ENCODE measurements around the gene CXXC5.
A peak's percentile ranks its signal among the peaks of the same experiment; 100 is the strongest.

The CXXC5 gene

GRCh38 chr5:139651043-139651834 lies 3.1 kb downstream of the CXXC5 start:
- no peak for DNase-seq (ENCODE audit: low spot score)

- DNase-seq (ENCODE audit: low spot score): peak; percentile 77
Measured at GRCh38 chr5:139651853-139652787, 4.0 kb downstream of the CXXC5 start.

DNA sequence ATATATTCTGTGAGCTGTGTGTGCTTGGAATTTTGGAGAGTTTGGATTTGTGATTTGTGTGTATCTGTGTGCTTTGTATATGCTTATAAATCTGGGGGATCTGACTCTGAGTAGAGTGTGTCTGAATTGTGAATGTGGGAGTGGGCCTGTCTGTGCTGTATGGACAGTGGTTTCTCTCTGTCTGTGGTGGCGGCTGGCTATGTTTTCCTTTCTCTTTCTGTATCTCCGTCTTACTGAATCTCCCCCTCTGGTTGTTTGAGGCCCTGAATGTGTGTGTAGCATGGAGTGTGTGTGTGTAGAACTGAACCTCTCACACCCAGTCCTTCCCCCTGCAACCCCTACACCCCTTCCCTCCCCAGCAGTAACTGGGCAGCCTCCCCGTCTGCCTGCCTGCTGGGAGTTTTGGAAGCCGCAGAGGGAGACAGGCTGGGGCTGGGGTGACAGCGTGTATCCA lies 4.7 kb downstream of the CXXC5 start:
- DNase-seq (ENCODE audit: low spot score): no peak

DNA sequence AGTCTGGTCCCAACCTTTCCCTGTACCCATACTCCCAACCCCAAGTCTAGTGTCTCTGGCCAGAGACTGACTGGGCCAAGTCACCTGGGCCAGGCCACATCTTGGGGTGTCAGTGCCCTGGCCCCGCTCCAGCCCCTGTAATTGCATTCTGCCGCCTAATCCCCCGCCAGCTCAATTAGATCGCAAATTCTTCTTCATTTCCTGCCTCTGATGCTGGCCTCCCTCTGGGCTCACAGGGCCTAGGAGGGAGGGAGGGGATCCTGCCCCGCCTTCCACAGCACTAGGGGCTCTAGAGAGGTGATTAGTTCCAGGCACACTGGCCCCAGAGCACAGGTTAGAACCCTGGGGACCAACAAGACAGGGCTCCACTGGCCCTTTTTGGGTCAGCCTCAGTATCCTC lies 5.5 kb downstream of the CXXC5 start:
- no peak for DNase-seq (ENCODE audit: low spot score)

- DNase-seq (ENCODE audit: low spot score): no peak
Measured at GRCh38 chr5:139654464-139654863, 6.3 kb downstream of the CXXC5 start.

DNA sequence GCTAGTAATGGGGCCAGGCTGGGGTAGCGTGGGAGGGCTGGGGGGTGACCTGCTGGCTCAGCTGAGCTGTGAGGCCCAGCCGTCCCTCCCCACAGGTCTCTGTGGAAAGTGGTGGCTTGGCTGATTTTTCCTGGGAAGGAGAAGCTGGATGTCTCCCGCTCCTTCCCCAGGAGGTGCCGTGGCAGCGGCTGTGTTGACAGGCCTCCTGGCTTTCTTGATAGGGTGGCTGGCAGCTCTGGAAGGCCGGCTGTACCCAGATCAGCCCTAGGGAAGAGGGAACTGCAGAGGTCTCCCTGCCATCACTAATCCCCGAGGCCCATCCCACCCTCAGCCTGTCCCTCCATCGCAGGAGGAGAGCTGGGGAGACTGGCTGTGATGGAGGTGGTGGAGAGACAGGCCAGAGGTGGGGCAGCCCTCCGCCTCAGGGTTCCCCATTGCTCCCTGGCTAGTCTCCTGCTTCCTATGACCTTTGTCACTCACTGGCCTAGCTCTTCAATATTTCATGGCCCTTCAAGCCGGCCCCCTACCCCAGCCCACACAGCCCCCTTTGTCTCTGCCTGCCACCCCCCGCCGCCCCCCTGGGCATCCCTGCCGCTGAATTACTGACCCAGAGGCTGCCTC lies 6.8 kb downstream of the CXXC5 start:
- DNase-seq (ENCODE audit: low spot score): no peak

DNA sequence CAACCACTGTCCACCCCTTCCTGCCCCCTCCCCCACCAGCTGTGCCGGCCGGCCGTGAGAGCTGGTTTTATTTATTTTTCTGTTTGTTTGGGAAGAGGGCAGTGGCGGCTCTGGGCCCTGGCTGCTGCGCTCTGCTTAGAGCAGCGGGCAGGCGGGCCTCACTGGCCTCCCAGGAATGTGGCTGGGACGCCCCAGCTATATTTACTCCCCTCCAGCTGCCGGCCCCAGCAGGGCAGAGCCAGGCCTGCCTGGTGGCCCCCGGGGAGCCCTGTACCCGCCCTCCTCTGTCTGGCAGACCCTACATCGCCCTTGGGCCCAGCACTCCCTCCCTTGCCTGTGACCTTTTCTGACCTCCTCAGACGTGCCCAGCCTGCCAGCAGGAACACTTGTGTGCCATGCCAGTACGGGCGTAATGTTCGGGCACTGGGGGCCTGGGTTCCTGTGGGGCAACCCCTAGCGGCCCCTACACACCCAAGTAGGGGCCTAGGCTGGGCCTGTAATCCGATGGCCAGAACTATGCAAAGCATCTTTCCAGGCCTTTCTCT lies 7.7 kb downstream of the CXXC5 start:
- no peak for DNase-seq (ENCODE audit: low spot score)

GRCh38 chr5:139657363-139658321 lies 9.5 kb downstream of the CXXC5 start:
- DNase-seq (ENCODE audit: low spot score): no peak

DNA sequence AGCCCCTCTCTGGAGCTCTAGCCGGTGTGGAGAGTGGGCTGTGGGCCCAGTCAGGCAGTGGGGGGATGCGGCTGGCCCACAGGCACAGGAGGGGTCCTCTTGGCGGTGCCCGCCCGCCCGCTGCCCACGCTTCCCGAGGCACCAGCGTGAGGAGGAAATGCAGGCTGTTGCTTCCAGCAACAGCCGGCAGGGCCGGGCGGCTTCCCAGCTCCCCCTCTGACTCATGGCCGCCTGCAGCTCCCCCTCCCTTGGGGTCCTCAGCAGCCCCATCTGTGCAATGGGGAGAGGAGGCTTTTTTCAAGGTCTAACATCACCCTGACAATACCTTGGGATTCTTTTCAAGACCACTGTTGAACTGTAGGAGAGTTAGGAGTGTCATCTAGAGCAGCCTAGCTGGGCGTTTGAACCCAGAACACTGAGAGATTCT lies 10.4 kb downstream of the CXXC5 start:
- no peak for DNase-seq (ENCODE audit: low spot score)

- no peak for DNase-seq (ENCODE audit: low spot score)
Measured at GRCh38 chr5:139658928-139659667, 10.9 kb downstream of the CXXC5 start.

DNA sequence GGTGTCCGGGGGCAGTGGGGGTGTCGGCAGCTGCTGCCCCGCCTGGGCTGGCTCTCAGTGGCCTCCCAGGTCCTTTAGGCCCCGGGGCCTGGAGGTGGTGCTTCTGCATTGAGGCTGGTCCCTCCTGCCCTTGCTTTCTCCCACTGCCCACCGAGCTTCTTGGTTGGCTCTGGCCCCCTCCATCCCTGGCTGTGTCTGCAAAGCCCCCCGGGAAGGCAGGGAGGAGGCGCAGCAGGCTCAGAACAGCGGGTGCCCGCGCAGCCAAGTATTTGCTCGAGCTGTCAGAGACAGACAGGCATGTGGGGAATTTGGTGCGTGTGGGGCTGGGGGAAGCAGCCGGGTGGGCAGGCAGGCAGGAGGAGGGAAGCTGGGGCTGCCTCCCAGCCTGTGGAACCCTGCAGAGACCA lies 11.5 kb downstream of the CXXC5 start:
- no peak for DNase-seq (ENCODE audit: low spot score)

- DNase-seq (ENCODE audit: low spot score): no peak
Measured at GRCh38 chr5:139660105-139660922, 12.2 kb downstream of the CXXC5 start.

GRCh38 chr5:139660923-139661814 lies 13.0 kb downstream of the CXXC5 start:
- no peak for DNase-seq (ENCODE audit: low spot score)

DNA sequence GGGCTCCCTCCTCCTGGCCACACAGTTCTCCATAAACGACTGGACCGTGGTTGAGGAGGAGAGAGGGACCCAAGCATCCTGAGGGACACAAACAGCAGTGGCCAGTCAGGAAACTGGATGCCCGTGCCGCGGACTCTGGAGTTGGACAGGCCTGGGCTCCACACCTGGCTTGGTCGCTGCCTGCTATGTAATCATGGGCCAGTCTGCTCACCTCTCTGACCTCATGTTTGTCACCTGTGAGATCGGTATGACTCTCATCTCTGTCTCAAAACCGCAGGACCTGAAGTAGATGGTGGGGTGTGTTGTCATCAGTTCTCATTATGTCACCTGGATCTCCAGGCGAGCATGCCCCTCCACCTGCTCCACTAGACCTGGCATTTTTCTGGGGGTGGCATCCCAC lies 14.5 kb downstream of the CXXC5 start:
- DNase-seq (ENCODE audit: low spot score): no peak

DNA sequence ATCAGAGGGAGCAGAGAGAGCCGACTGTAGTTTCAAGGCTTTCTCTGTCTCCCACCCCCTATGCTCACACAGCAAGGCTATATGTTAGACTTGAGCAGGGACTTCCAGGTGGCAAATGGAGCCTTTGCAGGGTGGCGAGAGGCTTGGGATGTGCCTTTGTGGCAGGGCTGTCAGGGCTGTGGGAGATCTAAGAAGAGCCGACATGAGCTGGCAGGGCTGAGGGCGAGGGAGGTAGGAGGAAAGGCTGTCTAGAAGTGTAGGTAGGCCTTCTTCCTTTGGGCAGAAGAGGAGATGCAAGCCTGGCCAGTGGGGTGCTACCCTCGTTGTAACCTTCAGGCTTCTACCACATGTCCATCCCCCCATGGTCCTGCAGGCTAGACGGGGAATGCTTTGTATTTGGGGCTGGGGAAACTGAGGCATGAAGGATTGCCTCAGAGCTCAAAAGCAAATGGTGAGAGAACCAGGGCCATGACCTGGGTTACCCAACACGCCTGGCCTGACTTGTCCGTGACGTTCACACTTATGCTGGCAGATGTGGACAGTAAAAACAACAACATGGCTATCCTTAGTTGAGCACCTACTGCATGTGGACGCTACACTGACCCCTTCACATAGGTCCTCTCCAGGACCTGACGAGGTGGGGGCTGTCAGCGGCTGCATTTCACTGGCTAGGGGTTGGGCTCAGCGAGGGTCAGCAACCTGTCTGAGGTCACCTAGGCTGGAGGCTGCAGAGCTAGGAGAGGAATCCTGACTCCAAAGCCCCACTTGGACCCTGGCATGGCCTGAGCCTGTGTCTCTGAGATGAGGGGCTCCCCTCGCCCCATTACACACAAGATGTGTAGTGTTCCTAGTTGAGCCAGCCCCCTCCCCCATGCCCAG lies 15.3 kb downstream of the CXXC5 start:
- DNase-seq (ENCODE audit: low spot score): no peak

DNA sequence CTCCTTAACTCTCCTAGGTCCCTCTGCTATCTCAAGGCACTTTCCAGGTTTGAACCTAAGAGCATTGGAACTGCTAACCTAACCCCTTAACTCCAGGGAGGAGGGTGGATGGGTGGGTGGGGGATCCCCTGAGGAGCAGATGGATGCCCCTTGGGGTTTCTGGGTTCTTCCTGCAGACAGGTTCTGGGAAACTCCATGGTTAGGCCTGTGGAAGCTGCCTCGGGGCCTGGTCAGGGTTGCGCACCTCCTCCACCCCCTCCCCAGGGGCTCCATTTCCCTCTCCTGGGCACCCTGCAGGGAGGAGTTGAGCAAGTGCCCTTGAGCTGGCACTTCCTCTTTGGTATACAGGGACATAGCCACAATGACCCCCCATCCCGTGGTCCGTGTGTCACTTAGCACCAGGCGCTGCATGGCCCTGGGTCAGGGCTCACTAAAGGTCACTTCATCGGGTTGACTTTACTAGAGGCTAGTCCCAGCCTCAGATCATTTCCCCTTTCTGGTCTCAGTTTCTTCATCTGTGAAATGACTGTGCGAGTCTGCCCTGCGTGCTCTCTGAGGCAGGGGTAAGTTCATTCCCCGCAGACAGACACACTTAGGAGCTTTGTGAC lies 16.0 kb downstream of the CXXC5 start:
- DNase-seq (ENCODE audit: low spot score): no peak

Measured in COLO829 (cell line).